Measurements from ENCODE around the gene C12orf43. TPM values are rescaled to one million over a fixed set of nuclear protein-coding genes. Genes with fewer than 3 reads are reported as not detected.

The C12orf43 gene
- total and polyA plus RNA-seq, 2 donors (not counting 1 experiment from before 2014, with no cell fraction given), result 6.7 to 18.9 TPM

DNA sequence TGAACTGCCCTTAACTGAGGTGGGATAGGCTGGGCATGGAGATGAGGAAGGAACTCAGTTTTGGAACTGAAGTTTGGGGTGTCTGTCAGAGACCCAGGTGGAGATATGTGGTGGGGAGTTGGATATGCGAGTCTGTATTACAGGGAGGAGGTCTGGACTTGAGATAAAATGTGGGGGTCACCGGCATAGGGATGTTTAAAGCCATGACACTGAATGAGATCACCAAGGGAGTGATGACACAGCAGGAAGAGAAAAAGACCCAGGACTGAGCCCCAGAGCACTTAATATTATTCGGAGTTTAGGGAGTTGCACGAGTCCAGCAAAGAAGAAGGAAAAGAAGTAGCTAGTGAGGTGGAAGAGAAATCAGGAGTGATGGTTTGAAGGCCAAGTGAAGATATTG, 26.8 kb upstream of the C12orf43 start:
- CTCF ChIA-PET, result no interaction called here
- no peaks in the 10 kb centered on the region for H3K79me2 ChIP-seq (ENCODE audit: control insufficient read depth, insufficient read depth, low read length)

More for the DNA sequence above, 26.8 kb upstream of the C12orf43 start:
- Histone ChIP-seq H3K27me3 (replicated peaks in 1 of 4; ENCODE audit: control extremely low read depth in 1 of 4, control insufficient read depth in 3 of 4, insufficient read depth in 4 of 4, low read length in 3 of 4) (peaks cover 0 to 25% (median 9%) of the 10 kb centered on the region in 4 experiments), H3K4me1 (ENCODE audit: control insufficient read depth in 2 of 2, insufficient read depth in 2 of 2, low read length in 2 of 2) (peaks cover 11 to 14% of the 10 kb centered on the region in 2 donors), H2AFZ (ENCODE audit: insufficient read depth, low read depth, low read length, poor library complexity, severe bottlenecking) (no peak overlapping the region), H4K20me1 (ENCODE audit: control insufficient read depth, insufficient read depth, low read length, poor library complexity, severe bottlenecking) (no peaks in the 10 kb centered on the region), H3K36me3 (replicated peaks in 1 of 2; ENCODE audit: control extremely low read depth in 1 of 2, control insufficient read depth in 1 of 2, extremely low read depth in 1 of 2, insufficient read depth in 2 of 2, low read length in 1 of 2) (no peaks in the 10 kb centered on the region), H3K9me3 (ENCODE audit: control extremely low read depth in 1 of 3, control insufficient read depth in 2 of 3, insufficient read depth in 1 of 3, low read length in 2 of 3) (peaks cover 0 to 7% (median 0%) of the 10 kb centered on the region in 3 donors), H3K9ac (ENCODE audit: low read length) (no peak overlapping the region), H3K27ac (ENCODE audit: low read length in 2 of 2) (no peak overlapping the region), H3K4me2 (replicated peaks; ENCODE audit: low read depth, low read length, poor library complexity, severe bottlenecking) (no peak overlapping the region), H3K4me3 (ENCODE audit: control extremely low read depth in 1 of 5, extremely low read depth in 1 of 5, insufficient read depth in 1 of 5, low read depth in 2 of 5, low read length in 4 of 5) (no peak overlapping the region)
- DNase-seq (no peak), ATAC-seq (ENCODE audit: low read depth) (no peak)
- H3K9me3 Mint-ChIP-seq (ENCODE audit: insufficient read depth), result no peaks in the 10 kb centered on the region
- H3K27me3 Mint-ChIP-seq, result peaks cover 49% of the 10 kb centered on the region
- POLR2A ChIA-PET, result no interaction called here
- H3K27ac Mint-ChIP-seq, result no peak overlapping the region
- peaks cover 12% of the 10 kb centered on the region for H3K4me1 Mint-ChIP-seq
- no peak overlapping the region for H3K4me3 Mint-ChIP-seq
- no peak for TF ChIP-seq EZH2 (IDR thresholded peaks at IDR 0.05; ENCODE audit: borderline replicate concordance, insufficient read depth, low read depth, low read length, poor library complexity, severe bottlenecking)
- TF ChIP-seq, protein P1, sequence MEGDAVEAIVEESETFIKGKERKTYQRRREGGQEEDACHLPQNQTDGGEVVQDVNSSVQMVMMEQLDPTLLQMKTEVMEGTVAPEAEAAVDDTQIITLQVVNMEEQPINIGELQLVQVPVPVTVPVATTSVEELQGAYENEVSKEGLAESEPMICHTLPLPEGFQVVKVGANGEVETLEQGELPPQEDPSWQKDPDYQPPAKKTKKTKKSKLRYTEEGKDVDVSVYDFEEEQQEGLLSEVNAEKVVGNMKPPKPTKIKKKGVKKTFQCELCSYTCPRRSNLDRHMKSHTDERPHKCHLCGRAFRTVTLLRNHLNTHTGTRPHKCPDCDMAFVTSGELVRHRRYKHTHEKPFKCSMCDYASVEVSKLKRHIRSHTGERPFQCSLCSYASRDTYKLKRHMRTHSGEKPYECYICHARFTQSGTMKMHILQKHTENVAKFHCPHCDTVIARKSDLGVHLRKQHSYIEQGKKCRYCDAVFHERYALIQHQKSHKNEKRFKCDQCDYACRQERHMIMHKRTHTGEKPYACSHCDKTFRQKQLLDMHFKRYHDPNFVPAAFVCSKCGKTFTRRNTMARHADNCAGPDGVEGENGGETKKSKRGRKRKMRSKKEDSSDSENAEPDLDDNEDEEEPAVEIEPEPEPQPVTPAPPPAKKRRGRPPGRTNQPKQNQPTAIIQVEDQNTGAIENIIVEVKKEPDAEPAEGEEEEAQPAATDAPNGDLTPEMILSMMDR (IDR thresholded peaks at IDR 0.05), result no peak
- intact Hi-C loops (cut with micrococcal nuclease), result no loop called here
- 88% methylated on average over 4 of the region's 4 CpGs for WGBS (ENCODE audit: insufficient coverage)
